Activated CD4-positive, CD25-positive, alpha-beta regulatory T cell (primary cell): ENCODE measurements around the gene PDE6D.
A peak's percentile ranks its signal among the peaks of the same experiment; 100 is the strongest.

Experiments used
- DNase-seq, 4 experiments: peaks; one replicate each; lab custom pipeline; 2025; lab: John Stamatoyannopoulos, UW

PDE6D gene

DNA sequence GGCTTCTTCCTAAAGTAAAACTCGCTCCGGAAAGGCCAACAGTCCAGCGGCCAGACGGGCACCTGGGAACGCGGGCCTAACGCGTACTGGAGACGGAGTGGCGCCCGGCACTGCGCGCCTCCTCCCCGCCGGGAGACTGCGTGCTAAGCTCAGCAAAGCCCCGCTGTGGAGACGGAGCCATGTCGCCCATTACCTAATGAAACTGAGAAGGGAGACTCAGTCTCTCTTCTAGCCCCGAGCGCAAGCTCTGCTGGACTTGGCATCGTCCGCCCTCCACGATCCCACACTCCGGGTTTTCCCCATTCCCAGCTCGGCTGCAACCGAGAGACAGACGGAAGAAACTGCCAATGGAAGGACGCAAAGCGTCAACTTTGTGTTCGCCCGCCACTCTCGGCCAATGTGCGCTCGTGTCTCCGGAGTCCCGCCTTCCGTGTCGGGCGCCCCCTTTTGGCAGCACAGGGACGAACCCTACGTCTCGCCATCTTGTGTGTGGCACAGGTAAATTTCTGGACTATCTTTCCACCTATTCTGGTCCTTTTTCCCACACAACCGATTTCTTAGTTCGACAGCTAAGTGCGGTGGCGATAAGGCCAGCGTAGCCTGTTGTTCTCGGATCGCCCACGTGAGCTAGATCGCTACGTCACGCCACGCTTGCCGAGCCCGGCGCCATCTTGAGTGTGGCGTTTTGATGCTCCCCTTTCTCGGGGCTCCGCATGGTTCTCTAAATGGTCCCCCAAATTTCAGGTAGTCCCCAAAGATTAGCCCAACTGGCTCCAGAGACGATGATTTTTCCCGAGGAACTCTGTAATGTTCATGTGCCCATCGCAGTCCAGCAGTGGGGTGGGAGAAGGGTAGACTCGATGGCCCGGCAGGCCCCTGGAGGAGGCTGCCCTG is 74.1 kb downstream of the PDE6D start:
- peak; percentile 93 to 97 (median 94) for DNase-seq

DNA sequence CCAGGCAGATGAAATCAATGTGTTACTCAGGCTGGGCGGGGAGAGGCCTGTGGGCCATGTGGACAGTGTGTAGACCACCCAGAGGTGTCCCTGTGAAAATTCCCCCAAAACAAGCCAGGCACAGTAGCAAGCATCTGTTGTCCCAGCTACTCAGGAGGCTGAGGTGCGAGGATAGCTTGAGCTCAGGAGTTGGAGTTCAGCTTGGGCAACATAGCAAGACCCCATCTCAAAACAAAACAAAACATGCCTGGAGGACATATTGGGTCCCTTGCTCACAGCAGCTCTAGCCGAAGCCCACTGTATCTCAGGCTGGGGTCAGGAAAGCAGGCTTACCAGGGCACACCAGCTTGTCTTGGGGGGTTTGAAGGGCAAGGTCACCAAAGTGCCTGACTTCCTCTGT is 77.1 kb downstream of the PDE6D start:
- DNase-seq: no peak

DNA sequence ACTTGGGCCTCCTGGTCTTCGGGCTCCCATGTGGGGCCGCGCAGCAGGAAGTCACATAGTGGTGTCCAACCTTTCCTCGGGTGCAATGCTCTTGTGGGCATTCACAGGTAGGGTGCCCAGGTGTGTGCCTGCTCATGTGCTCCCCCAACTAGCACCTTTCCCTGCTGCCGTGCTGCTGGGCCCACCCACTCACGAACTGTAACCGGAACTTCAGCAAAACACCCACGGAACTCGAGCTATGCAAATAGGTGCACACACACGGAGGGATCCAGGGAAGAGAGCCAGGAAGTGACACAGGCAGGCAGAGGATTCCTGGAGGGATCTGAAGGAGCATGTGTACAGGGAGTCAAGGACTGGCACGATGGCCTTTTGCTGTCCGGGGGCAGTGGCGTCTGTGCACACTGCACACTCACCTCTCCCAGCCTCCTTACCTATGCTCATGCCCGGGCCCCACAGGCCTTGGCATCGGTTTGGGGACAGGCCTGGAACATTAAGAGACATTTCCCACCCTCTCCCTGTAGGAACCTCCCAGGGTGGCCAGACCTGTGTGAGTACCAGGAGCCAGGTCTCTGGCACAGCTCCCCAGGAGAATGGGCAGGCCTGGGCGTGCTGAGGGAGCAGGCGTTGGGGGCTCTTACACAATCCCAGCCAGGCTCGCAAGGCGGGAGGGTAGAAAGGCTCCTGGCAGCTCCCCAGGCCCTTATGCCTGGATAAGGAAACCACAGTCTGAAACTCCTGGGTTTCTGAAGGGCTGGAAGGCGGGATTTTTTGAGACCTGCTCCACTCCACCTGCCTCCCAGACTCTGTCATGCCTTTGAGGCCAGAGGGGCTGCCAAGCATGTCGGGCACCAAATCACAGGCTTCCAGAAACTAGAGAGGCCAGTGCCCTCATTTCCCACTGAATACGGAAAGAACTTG is 79.4 kb downstream of the PDE6D start:
- no peak for DNase-seq

DNA sequence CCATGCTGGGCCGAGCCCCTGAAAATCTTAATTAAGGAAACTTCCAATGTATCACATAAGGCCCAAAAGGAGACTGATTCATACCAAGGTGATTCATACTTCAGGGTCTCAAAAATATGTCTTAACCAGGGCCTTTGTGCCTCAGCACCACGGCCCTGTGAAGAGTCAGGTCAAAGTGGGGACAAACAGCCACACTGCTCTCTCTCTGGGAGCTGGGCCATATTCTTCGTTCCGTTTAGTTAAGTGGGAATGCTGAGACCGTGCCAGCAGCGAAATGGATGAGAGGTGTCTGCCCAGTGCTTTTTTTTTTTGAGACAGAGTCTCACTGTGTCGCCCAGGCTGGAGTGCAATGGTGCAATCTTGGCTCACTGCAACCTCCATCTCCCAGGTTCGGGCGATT is 82.1 kb downstream of the PDE6D start:
- no peak for DNase-seq

DNA sequence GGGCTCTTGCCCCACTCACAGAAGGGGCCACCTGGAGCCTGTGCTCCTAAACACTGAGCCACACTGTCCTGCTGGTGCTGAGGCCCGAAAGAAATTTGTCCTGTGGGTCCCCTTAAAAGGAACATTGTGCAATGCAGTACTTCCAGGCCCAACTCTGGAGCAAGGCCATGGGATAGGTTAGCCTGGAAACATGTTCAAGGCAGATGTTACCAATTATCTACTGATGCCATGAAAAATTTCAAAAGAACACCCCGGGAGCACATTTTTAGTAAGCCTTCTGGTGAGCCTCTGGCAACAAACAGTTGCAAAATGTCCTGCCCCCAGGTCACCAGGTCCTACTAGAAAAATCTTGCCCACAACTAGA is 85.1 kb downstream of the PDE6D start:
- no peak for DNase-seq

DNA sequence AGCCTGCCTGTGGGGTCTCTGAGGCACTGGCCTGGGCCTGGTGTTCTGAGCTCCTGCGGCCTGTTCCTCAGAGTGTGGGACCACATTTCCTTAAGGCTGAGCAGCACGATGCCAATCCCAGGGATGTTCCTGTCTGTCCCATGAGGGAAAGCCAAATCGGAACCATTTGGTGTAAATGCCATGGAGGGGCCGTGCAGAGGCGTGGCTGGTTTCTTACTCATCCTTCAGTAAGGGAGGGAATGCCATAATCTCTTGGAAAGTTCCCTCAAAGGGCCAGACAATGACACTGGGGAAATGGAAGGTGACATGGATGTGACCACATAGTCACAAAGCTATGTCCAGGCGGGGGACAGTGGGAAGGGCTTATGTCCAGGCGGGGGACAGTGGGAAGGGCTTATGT is 87.1 kb downstream of the PDE6D start:
- no peak for DNase-seq

DNA sequence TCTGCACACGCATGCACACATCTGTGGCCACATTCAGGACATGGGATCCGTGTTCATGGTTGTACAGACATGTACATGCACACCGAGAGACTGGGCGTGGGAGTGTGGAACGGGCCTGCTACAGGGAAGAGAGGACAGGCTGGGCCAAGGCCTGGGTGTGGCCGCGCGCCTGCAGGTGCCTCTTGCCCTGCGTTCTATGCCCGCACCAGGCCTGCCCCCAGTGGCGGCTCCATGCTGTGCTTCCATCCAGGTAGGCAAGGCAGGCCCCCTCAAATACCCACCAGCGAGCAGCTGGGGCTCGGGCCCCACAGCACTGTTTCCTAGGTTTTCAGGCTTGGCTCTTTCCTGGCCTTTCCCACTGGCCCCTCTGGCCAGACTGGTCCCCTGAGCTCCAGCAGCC is 88.2 kb downstream of the PDE6D start:
- DNase-seq: no peak

DNA sequence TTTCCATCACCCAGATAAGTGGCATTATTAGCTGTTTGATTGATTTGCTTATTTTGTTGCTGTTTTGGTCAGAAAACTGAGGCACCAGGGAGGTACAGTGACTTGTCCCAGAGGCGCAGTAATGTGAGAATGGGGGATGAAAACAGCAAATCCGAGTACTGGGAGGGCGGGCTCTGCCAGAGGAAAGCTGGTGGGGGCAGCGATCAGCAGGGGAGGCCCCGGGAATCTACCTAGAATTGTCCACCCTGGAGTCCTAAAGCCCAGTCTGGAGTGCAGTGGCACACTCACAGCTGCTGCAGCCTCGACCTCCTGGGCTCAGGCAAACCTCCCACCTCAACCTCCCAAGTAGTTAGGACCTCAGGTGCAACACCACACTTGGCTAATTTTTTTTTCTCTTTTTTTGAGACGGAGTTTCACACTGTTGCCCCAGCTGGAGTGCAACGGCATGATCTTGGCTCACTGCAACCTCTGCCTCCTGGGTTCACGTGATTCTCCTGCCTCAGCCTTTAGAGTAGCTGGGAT is 89.8 kb downstream of the PDE6D start:
- DNase-seq: no peak

DNA sequence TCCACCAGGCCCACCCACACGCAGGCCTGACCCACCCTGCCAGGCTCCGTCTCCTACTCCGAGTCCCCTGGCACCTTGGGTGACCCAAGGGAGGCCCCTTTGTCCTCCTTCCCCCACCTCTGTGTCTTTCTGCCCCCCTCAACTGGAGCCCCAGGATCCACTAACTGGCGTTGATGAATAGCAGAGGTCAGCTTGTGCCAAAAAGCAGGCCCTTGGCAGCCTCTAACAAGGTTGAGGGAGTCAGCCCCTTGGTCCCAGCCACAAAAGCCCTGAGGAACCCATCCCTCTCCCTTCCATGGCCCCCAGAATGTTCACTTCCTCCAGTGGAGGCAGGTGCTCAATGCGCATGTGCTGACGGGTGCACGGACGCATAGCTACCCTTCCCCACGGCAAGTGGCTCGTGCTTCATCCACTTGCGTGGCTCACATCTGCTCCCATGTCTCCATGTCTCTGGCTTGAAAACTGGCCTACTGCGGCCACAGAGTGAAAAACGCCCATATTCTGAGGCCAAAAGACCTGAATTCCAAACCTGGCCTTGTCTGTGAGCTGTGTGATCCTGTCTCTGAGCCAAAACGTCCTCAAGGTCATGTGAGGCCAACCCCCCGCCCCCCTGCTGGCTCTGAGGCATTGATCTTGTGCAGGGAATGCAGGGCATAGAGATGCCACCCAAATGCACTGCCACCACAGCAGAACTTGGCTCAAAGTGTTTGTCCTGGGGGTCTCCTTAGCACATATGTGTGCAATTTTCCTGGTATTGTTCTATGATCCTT is 91.8 kb downstream of the PDE6D start:
- no peak for DNase-seq

DNA sequence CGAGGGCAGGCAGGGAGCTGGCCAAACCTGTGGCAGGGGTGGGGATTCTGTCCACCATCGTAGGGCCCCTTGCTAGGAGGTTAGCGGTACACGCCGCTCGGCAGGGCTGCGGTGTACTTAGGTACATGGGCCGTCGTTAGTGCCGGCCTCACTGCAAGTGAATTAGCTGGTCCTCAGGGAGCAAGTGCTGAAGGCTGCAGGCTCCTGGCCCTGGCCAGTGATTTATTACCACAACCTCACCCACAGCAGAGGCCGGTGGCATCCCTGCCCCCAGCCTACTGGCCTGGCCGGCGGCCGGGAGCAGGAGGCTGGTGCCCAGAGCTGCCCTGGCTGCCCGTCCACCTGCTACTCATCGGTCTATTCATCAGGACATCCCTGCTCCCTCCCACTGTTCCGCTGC is 92.4 kb downstream of the PDE6D start:
- DNase-seq: no peak

DNA sequence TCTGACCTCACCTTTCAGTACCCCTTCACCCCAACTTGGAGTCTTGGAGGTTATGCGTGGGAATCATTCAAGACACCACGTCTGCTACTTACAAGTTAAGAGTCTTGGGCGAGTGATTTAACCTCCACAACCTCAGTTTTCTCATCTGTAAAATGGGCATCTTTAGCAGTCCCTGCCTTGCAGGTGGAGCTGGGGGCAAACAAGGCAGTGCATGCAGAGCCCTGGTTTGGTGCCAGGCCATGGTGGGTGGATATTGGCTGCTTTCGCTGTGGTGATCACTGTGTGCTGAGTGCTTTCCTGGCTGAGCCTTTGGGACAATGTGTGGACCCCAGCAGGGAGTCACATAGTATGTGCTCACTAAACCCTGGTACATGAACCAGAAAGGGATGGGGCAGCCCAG is 93.1 kb downstream of the PDE6D start:
- DNase-seq: no peak

DNA sequence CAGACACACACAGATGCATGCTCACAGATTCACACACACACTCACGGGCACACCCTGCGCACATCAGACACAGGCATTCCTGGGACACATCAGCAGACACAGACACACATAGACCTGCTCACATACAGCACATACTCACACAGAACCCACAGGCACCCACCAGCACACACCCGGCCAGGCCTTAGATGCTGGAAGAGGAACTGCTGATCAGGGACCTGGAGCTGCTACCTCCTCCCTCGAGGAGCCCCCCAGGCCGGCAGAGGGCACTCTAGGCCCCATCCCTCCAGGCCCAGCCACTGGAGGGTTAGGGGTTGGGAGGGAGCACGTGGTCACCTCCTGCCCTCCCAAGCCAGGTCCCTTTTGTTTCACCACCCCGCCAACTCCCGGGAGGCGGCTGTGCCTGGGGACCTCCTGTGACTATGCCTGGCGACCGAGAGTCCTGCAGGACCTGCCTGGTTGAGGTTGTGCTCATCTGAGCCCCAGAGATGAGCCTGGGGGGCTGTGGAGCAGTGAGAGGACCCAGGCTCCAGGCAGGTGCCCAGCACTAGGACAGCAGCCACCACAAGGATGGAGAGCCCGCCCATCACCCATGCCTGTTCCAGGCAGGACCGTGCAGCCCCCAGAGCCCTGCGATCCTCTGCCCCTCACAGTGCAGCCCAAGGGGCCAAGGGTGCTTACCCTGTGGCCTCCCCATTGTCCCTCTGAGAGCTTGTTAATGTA is 93.8 kb downstream of the PDE6D start:
- DNase-seq: peak; percentile 27 to 57 (median 45)

DNA sequence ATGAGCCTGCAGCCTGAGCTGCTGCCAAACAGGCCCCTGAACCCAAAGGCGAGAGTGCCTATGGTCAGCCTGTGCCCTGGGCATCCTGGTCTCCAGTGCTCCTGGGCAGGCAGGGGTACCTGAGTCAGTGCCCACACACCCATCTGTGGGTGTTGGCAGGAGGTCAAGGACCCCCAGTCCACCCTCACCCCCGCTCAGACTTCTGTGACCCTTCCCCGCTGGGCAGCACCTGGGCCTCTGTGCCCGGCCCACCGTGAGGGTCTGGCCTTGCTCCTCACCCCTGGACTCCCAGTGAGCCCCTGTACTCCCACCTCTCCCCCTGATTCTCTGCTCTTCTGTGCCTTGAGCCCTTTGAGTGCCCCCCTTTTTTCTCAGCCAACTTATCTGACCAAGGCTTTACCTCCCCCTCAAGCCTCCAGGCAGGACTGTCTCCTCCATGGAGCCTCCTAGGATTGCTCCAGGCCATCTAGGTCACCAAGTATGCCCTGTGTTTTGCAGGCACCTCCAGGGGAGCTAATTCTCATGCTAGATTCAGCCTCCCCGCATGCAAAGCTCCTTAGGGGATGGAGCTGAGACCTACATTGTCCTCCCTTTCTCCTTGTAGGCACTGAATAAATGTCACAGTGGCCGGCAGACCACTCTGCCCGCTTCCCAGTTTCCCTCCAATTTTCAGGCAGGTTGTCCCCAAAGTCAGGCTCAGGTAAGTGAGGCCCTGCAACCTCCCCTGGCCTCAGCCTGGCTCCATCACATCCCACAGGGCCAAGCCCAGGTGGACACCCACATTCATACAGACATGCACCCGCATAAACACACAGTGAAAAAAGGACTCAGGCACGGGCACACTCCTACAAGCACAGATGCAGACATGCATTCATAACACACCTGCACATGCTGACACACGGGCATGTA is 94.6 kb downstream of the PDE6D start:
- no peak for DNase-seq

DNA sequence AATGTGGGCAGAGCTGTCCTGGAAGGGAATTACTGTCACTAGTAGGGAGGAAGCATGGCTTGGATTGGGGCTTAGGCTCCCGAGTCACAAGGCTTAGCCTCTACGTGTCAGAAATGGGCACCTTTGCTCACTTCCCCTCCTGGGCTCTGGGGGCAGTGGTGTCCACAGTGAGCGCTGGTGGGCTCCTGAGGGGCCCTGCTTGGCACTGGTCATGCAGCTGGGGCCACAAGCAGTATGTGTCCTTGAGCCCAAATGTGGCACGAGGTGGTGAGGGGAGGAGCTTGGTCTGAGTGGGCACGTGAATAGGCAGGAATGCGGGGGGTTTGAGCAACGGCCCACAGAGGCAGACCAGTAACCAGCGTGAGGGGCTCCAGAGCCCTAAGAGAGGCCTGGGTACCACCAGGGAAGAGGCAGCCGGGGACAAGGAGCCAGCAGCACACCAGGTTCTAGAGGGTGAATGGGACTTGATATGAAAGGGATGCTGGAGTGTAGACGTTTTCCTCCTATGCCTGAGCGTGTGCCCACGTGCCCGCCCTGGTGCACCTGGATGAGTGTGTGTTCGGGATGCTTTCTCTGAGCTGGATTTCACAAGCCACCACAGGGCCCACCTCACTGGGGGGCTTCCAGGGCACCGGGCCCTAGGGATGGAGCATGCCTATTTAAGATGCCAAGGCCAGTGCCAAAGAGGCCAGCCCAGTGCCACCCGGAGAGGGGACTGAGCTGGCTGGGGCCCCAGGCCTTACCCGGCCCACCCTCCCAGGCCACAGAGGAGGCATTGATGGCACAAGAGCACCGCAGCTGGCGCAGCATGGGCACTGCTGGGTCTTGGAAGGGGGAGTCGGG is 95.5 kb downstream of the PDE6D start:
- DNase-seq: no peak

DNA sequence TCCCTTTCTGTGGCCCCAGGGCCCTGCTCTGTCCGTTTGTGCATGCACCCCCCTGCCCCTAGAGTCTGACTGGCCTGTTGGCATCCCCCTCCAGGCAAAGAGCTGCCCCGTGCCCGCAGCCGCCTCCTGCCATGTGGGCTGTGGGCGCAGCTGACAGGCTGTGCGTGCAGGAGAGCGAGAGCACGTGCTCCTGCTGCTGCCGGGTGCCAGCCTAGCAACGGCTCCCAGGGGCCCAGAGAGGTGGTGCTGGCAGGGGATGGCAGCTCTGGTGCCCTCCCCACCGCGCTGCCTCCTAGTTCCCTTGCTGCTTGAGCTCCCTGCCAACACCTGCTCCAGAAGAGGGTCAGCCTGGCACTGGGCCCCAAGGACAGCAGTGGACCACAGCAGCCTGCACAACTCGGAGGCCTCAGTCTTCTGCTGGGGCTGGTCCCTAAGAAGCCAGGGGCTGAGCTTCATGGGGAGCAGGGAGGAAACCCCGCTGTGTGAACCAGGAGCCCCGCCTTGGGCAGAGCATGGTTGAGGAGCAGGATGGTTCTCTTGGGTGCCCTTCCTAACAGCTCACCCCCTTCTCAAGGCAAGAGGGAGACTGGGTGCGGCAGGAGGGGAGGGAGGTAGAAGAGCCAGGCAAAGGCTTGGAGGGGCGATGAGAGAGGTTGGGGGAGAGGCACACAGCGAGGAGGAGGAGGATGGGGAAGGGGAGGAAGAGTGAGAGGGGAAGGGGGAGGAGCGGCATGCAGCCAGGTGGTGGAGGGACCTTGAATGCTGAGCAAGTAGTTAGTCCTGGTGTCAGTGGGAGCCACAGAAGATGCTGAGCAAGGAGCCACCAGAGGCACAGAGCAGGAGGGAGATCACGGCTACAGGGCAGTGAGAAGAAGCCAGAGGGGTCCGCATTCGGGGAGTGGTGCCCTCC is 96.5 kb downstream of the PDE6D start:
- DNase-seq: no peak

DNA sequence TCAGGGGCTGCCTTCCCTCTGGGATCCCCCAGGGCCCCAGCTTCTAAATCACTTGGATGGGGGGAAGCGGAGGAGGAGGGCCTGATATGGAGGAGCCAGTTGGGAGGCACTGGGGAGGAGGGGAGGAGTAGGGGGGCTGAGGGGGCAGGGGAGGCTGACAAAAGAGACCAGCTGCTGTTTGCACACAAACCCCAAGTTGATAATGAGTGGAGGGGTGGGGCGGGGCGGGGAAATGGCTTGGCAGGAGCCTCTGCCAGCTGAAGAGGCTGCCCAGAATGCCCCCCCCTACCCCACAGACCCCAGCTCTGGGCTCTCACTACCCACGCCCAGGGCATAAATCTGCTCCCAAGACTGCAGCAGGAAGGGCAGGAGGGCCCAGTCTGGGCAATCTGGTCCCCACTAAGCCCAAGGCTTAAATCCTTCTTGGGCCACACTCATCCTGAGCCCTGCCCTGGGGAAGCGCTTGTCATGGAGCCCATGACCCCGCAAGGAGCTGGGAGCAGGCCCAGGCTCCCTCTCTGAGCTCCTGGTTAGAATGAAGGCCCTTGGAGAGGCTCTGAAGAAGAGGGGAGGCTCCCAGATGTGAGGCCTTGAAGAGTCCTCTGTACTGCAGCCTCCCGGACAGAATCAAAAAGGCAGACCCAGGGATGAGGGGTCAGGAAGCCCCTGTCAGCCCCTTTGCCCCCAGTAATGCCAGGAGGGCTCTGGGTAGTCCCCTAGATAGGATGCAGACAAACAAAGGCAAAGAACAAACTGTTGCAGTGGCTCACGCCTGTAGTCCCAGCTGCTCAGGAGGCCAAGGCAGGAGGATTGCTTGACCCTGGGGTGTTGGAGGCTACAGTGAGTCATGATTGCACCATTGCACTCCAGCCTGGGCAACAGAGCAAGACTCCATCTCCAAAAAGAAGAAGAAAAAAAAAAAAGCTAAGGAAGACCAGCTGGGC is 97.5 kb downstream of the PDE6D start:
- no peak for DNase-seq

DNA sequence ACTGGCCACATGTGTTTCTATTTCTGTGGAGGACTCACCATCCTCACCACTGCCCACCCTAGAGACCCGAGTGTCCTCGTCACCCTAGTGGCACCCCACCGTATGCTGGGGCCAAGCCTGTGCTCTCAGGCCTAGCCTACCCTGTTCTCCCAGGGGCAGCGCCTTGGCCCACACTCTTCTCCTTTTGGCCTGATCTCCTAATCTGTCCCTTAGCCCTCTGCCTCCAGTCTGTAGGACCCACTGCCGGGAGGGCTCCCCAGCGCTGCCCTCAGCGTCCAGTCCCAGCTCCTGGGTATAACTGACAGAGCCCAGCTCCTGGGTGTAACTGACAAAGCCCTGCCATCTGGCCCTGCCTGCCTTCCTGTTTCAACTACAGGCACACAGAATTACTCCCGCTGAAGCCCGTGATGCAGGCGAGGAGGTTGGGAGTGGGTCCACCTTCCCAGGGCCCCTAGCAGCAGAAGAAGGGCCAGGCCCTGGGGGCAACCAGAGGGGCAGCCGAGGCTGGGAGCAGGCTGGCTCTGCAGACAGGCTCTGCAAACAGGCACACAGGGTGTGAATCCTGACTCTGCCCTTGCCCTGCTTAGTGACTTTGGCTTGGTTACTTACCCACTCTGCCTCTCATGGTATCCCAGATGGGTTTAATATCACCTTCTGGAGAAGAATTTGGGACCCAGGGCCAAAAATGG is 98.3 kb downstream of the PDE6D start:
- no peak for DNase-seq
